Measurements from ENCODE around the gene TUBB4B.

TUBB4B gene

DNA sequence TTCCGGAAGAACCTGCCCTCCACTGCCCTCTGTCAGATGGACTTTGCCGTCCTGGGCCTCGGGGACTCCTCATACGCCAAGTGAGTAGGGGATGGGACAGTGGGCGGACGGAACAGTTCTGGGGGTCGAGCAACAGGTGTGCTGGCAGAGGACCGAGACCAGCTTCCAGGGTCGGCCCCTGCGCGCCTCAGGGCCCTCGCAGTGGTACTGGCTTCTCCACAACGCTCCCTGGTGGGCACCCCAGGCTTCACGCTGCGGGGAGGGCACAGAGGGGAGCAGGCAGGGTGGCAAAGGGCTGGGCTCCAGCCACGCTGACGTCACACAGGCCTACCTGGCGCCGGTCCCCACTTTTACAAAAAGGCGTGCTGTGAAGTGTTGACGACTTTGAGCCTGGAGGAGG lies 28.6 kb upstream of the TUBB4B start:
- no peak for DNase-seq (ENCODE audit: low spot score)

- DNase-seq (ENCODE audit: low spot score): peak; percentile 57
Observed at GRCh38 chr9:137213160-137214060, 27.7 kb upstream of the TUBB4B start.

- DNase-seq (ENCODE audit: low spot score): no peak
Observed at GRCh38 chr9:137214620-137215019, 26.5 kb upstream of the TUBB4B start.

GRCh38 chr9:137215196-137215986 lies 25.7 kb upstream of the TUBB4B start:
- no peak for DNase-seq (ENCODE audit: low spot score)

DNA sequence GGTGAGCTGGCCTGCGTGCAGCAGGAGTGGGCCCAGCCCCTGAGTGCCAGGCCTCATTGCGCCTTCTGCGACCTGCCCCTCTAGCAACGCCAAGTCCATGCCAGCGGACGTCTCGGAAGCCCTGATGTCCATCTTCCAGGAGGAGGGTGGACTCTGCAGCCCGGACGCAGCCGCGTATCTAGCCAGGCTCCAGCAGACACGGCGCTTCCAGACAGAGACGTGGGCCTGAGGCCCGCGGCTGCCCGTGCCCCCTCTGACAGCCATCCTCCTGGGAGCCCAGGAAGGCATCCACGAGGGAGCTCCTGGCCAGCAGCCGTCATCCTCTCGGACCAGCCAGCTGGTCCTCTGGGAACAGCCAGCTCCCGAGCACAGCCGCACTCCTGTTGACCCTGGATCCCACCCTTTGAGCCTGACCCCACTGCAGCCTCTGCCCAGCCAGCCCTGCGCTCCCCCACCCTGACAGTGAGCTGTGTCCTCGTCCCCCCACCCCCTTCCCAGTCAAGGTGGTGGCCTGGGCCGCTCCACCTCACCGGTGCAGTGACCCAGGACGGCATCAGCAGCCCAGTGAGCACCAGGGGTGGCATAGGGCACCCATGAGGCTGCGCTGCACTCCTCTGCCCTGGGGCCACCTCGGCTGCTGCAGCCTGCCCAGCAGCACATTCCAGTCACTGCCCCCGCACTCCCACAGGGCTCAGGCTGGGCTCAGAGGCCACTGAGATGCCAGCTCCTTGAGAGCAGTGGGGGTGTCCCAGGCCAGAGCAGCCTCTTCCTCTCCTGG lies 24.7 kb upstream of the TUBB4B start:
- no peak for DNase-seq (ENCODE audit: low spot score)

DNA sequence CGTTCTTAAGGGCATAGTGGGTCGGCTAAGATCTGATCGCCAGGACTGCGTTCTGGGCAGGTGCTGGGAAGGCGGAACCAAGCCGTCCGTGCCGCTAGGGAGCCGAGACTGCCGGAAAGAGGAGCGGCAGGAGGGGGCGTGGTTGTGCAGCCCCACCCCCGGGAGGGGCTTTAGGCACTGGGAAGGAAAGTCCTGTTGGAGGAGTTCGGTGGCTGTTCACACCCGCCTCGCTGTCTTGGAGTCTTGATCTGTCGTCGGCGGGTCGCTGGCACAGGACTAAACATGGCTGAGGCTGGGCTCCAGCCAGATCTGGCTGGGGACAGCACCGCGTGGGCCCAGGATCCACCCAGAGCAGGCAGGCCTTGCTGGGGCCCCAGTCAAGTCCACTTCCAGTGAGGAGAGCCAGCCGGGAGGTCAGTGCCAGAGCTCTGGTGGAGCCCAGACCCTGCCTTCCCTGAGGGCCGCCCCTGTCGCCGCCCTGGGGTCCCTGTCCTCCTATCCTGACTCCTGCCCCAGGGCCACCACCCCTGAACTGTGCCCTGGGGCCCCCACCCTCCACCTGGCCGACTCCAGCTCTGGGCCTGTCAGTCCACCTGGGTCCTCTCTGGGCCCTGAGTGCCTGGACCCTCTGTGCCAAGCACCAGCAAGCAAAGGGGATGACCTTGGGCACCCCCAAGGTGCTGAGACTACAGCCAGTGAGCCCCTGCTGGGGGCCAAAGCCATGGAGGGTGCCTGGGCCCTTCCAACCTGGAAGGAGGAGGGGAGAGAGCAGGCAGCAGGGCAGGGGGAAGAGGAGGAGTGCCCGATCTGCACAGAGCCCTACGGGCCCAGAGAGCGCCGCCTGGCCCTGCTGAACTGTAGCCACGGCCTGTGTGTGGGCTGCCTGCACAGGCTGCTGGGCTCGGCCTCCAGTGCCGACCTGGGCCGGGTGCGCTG lies 23.5 kb upstream of the TUBB4B start:
- peak; percentile 94 for DNase-seq (ENCODE audit: low spot score)

DNA sequence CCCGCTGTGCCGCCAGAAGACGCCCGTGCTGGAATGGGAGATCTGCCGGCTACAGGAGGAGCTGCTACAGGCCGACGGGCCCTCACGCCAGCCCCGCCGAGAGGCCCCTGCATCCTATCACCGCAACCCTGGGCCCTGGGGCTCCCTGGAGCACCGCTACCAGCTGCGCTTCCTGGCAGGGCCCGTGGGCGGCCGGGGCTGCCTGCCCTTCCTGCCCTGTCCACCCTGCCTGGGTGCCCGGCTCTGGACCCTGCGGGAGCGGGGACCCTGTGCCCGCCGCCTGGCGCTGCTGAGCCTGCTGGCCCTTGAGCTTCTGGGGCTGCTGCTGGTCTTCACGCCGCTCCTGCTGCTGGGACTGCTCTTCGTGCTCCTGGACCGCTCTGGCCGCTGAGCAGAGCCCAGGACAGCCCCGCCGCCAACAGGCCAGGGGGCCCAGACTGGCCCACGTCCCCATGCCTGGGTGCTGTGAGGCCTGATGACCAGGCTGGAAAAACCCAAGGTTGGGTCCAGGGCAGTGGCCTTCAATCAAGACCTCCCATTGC lies 22.8 kb upstream of the TUBB4B start:
- no peak for DNase-seq (ENCODE audit: low spot score)

DNA sequence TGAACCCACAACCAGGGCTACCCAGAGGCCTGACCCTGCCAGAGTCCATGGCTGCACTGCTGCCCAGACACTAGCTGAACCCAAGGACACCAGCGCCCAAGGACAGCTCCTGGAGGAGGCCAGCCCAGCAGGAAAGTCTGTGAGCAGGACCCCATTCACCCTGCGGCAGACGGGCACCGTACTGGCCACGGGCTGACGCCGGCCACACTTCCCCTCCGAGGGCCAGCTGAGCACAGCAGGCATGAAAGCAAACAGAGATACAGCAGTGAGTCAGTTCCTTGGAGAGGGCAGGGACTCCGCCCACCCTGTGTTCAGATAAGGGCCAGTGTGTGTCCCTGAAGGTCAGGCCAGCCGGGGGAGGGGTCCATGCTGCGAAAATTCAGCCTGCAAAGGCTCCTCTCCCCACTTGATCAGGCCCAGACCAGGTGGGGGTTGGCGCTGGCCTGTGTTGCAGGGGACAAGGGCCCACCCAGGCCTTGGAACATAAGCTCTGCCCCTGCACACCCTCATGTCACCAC lies 22.3 kb upstream of the TUBB4B start:
- peak; percentile 23 for DNase-seq (ENCODE audit: low spot score)

- DNase-seq (ENCODE audit: low spot score): no peak
Observed at GRCh38 chr9:137219757-137220316, 21.2 kb upstream of the TUBB4B start.

GRCh38 chr9:137220317-137221094 lies 20.6 kb upstream of the TUBB4B start:
- DNase-seq (ENCODE audit: low spot score): peak; percentile 8

- no peak for DNase-seq (ENCODE audit: low spot score)
Observed at GRCh38 chr9:137221095-137221505, 20.0 kb upstream of the TUBB4B start.

DNA sequence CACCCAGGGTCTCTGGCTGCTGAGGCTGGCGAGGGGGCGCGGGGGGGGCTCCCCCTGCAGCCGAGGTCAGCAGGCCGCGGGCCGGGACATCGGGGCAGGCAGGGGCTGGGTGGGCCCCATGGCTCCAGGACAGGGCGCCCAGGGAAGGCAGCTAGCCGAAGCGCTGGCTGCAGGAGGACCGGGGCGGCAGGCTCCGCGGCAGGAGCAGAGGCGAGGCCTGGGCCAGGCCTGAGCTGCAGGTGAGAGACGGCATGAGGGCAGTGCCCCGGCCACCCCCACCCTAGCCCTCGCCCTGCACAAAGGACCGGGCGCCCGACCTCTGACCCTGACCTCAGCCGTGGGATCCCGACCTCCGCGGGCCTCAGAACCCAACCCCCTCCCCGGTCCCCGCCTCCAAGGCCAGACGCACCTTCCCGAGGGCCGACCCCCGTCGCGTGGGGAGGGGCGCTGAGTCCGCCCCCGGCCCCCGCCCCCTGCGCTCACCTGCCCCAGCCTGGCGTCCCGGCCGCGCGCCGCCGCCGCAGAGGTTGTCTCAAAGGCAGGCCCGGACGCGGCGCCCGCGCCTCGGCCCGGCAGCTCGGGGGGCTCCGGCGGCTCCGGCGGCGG lies 19.5 kb upstream of the TUBB4B start:
- peak; percentile 61 for DNase-seq (ENCODE audit: low spot score)

- no peak for DNase-seq (ENCODE audit: low spot score)
Observed at GRCh38 chr9:137222190-137223077, 18.7 kb upstream of the TUBB4B start, which contains the start of gene RNF208. Gene RNF208, minus strand, starts transcription at chr9:137222240. Its CDS starts 1,028 bp downstream, at chr9:137221212.

DNA sequence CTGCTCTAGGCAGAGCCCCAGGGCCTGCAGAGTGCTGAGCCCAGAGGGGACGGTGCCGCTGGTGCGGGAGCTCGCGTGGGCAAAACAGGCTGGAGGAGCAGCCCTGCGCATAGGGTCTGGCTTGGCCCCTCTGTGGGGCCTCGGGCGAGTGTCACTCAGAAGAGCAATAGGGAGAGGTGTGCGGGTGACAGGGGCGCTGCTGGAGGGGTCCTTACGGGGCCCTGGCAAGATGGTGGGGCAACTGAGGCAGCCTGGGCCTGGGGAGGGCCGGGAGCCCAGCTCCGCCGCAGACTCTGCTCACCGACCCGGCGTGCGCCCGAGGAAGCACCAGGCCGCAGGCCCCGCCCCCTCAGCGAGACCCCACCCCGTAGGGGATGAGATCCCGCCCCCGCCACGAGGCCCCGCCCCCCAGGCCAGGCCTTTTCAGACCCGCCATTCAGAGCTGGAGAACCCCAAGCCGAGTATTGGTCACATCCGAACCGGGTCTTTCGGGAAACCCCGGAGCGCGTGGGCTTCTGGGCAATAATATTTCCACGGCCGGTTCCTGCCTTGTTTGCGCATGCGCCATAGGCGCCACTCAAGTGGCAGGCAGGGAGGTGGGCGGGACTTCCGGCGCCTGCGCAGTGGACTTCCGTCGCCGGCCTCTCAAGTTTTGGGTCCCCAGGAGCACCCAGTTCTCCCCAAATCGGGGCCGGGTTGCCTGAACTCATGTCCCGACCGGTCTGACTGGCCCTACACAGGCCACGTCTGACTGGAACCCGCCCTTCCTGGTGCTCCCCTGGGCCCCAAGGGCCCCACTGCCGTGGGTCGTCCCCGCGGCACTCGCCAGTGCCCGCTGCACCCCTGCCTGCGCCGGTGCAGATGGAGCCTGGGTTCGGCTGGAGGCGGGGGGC lies 17.8 kb upstream of the TUBB4B start:
- DNase-seq (ENCODE audit: low spot score): peak; percentile 91

DNA sequence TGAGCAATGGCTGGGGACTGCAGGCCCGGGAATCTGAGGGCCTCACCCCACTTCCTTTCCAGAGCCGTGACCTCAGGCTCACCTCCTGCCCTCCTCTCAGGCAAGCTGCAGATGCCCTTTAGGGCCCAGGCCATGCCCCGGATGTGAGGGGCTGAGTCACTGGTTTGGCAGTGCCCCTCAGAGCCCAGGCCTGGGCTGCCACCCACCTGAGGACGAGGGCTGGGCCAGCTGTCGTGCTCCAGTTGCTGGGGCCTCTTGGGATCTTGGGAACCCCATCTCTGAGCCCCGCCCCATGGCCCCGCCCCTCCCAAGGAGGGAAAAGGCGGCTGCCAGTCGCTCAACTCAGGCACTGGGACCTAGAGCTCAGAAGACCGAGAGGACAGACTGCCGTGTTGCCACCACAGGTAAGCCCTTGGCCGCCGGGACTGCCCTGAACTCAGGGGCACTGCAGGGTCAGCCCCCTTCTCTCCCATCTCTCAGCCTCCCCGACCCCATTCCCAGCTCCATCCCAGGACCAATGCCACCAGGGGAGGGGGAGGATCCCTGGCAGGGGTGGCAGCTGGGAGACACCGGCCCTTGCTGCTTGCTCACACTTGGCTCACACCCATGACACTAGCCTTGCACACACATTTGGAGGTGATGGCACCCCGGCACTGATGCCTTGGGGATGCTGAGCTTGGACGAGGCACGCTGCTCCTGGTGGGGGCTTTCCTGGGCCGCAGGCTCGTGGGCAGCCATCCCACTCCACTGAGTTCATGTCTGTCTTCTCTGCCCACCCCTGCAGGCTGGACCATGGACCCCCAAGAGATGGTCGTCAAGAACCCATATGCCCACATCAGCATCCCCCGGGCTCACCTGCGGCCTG lies 16.0 kb upstream of the TUBB4B start, which contains the start of gene CYSRT1:
Gene CYSRT1, plus strand, starts transcription at position 345 of the 865 bp plus-strand sequence. Its CDS starts 448 bp downstream, at position 793.
- no peak for DNase-seq (ENCODE audit: low spot score)
